ENCODE measurements around the gene DUSP28.
"Not testable (repeated sequence)": the region's sequence is repeated elsewhere in the genome, so short reads cannot be mapped to it uniquely, and the experiment has no call there.

Gene DUSP28

GRCh38 chr2:240557101-240557751 lies 2.9 kb upstream of the DUSP28 start:
- peak overlapping the region; percentile 40 for H3K4me3 ChIP-seq (ENCODE audit: low read depth, low read length)
- no peak for TF ChIP-seq CTCF (IDR thresholded peaks at IDR 0.05; ENCODE audit: low read depth, low read length)

- H3K4me3 ChIP-seq (ENCODE audit: low read depth, low read length), result peak within 1 kb of the TSS; percentile 40
- TF ChIP-seq CTCF (IDR thresholded peaks at IDR 0.05; ENCODE audit: low read depth, low read length), result no peak
These were observed 2.3 kb upstream of the DUSP28 start, which contains the start of gene ANKMY1 for GRCh38 chr2:240557808-240558207. Gene ANKMY1, minus strand, starts transcription at chr2:240557988. Its CDS starts 653 bp downstream, at chr2:240557335.

GRCh38 chr2:240558236-240558761 lies 1.9 kb upstream of the DUSP28 start:
- no peak for TF ChIP-seq CTCF (IDR thresholded peaks at IDR 0.05; ENCODE audit: low read depth, low read length)
- H3K4me3 ChIP-seq (ENCODE audit: low read depth, low read length), result peak overlapping the region; percentile 40; the same call in 1 of the 2 replicates

- no peak overlapping the region for H3K4me3 ChIP-seq (ENCODE audit: low read depth, low read length)
- no peak for TF ChIP-seq CTCF (IDR thresholded peaks at IDR 0.05; ENCODE audit: low read depth, low read length)
These were observed 871 bp upstream of the DUSP28 start for GRCh38 chr2:240559286-240559685.

GRCh38 chr2:240560480-240561324 lies 545 bp downstream of the DUSP28 start:
- no peak for TF ChIP-seq CTCF (IDR thresholded peaks at IDR 0.05; ENCODE audit: low read depth, low read length)
- H3K4me3 ChIP-seq (ENCODE audit: low read depth, low read length), result peak overlapping the region; percentile 66

- H3K4me3 ChIP-seq (ENCODE audit: low read depth, low read length), result peak overlapping the region; percentile 66
- TF ChIP-seq CTCF (IDR thresholded peaks at IDR 0.05; ENCODE audit: low read depth, low read length), result no peak
These were observed 1.3 kb downstream of the DUSP28 start for GRCh38 chr2:240561325-240561971.

GRCh38 chr2:240563231-240563630 lies 3.1 kb downstream of the DUSP28 start:
- not testable (repeated sequence) for H3K4me3 ChIP-seq (ENCODE audit: low read depth, low read length)
